ENCODE results near the gene CAMTA1. TPM values are rescaled to one million over a fixed set of nuclear protein-coding genes. Genes with fewer than 3 reads are reported as not detected.
"Not testable (repeated sequence)": the region's sequence is repeated elsewhere in the genome, so short reads cannot be mapped to it uniquely, and the experiment has no call there.

Gene CAMTA1
- total and polyA plus RNA-seq, 9 of the 15 experiments (the other 6 are each of a cell fraction or from before 2014, with no cell fraction given) = 43.9 to 161 (median 65.9) TPM

- TF ChIP-seq, protein P1, sequence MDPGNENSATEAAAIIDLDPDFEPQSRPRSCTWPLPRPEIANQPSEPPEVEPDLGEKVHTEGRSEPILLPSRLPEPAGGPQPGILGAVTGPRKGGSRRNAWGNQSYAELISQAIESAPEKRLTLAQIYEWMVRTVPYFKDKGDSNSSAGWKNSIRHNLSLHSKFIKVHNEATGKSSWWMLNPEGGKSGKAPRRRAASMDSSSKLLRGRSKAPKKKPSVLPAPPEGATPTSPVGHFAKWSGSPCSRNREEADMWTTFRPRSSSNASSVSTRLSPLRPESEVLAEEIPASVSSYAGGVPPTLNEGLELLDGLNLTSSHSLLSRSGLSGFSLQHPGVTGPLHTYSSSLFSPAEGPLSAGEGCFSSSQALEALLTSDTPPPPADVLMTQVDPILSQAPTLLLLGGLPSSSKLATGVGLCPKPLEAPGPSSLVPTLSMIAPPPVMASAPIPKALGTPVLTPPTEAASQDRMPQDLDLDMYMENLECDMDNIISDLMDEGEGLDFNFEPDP (CRISPR knock-in tag; IDR thresholded peaks at IDR 0.05) = no peak
- TF ChIP-seq MAFG (tag; conservative IDR thresholded peaks at IDR 0.05) (no peak), ZNF140 (CRISPR knock-in tag; IDR thresholded peaks at IDR 0.05) (no peak)
Observed at GRCh38 chr1:7410156-7410555, 624.9 kb downstream of the CAMTA1 start (continued).

DNA sequence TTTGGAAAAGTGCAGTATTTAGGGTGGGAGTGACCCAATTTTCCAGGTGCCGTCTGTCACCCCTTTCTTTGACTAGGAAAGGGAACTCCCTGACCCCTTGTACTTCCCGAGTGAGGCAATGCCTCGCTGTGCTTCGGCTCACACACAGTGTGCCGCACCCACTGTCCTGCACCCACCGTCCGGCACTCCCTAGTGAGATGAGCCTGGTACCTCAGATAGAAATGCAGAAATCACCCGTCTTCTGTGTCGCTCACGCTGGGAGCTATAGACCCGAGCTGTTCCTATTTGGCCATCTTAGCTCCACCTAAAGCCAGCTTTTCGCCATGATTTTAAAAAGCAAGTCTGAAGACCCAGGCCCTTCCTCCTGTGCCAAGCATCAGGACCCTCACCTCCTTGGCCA, 632.4 kb downstream of the CAMTA1 start:
- FAIRE-seq; POLR2A ChIA-PET; H3K9me3 ChIP-seq (replicated peaks; ENCODE audit: control insufficient read depth, insufficient read depth, low read depth, low read length); BruUV-seq (replicated peaks); H3K27me3 ChIP-seq (ENCODE audit: control insufficient read depth in 2 of 2, insufficient read depth in 2 of 2, low read length in 2 of 2); in situ Hi-C loops (cut with MboI); ATAC-seq; H2AFZ ChIP-seq (ENCODE audit: low read depth, low read length); H3K36me3 ChIP-seq (ENCODE audit: control insufficient read depth, insufficient read depth, low read length); CTCF ChIA-PET (ENCODE audit: low intra/inter-chr PET ratio); H3K4me1 ChIP-seq (replicated peaks in 1 of 2; ENCODE audit: control insufficient read depth in 2 of 2, insufficient read depth in 2 of 2, low read length in 2 of 2); H3K4me3 ChIP-seq; H3K9ac ChIP-seq (ENCODE audit: insufficient read depth in 1 of 2, low read depth in 2 of 2, low read length in 2 of 2); H3K79me2 ChIP-seq (ENCODE audit: control insufficient read depth, insufficient read depth, low read length); H4K20me1 ChIP-seq (replicated peaks; ENCODE audit: control insufficient read depth, insufficient read depth, low read length); H3K4me2 ChIP-seq (ENCODE audit: insufficient read depth, low read length); H3K9me1 ChIP-seq (ENCODE audit: control insufficient read depth, insufficient read depth, low read length); DNase-seq (ENCODE audit: extremely low read depth in 1 of 4, low spot score in 3 of 4); intact Hi-C loops (cut with micrococcal nuclease); H3K27ac ChIP-seq (ENCODE audit: extremely low read depth, low read depth, low read length): not testable (repeated sequence)
- 2% methylated on average over 12 of the region's 12 CpGs for WGBS (ENCODE audit: insufficient coverage, low coverage, missing lambda C conversion rate)
